Epithelial cell of proximal tubule (primary cell): ENCODE data around the gene KSR2. TPM values are rescaled to one million over a fixed set of nuclear protein-coding genes. Genes with fewer than 3 reads are reported as not detected.

ENCODE experiments used
- DNase-seq: peaks from one replicate; pipeline ENCODE4 v3.0.0-alpha.2; 2011; ENCODE audit warnings: low read depth
- H3K4me3 ChIP-seq: 2 replicates; pipeline ENCODE4 v1.5.1; 2011; ENCODE audit warnings: low read depth, mild to moderate bottlenecking, low read length
- CTCF ChIP-seq: conservative IDR thresholded peaks from 2 replicates; pipeline ENCODE4 v1.5.1; 2012; ENCODE audit warnings: low read depth, mild to moderate bottlenecking, low read length
- total RNA-seq: library from RNA; depleted of rRNA; stranded (reverse); fragments of >200 nt; gene quantifications from 2 replicates; pipeline ENCODE4 v1.2.3, GENCODE V29; 2015

KSR2 gene
- total RNA-seq, 1 donor from 2014 or later: 0.29 TPM

GRCh38 chr12:117563007-117563406 lies 405.8 kb downstream of the KSR2 start:
- DNase-seq: no peak
- no peak for TF ChIP-seq CTCF
- no peak overlapping the region for H3K4me3 ChIP-seq

GRCh38 chr12:117561990-117562389 lies 406.8 kb downstream of the KSR2 start:
- no peak for TF ChIP-seq CTCF
- no peak overlapping the region for H3K4me3 ChIP-seq
- DNase-seq: no peak

- H3K4me3 ChIP-seq: no peak overlapping the region
- no peak for TF ChIP-seq CTCF
- DNase-seq: no peak
Measured at GRCh38 chr12:117559978-117560377, 408.8 kb downstream of the KSR2 start.

GRCh38 chr12:117555889-117556288 lies 412.9 kb downstream of the KSR2 start:
- H3K4me3 ChIP-seq: no peak overlapping the region
- no peak for DNase-seq
- TF ChIP-seq CTCF: no peak

- DNase-seq: no peak
- no peak for TF ChIP-seq CTCF
- no peak overlapping the region for H3K4me3 ChIP-seq
Measured at GRCh38 chr12:117552971-117553370, 415.8 kb downstream of the KSR2 start.

- H3K4me3 ChIP-seq: no peak overlapping the region
- no peak for DNase-seq
- no peak for TF ChIP-seq CTCF
Measured at GRCh38 chr12:117551665-117552064, 417.1 kb downstream of the KSR2 start.

GRCh38 chr12:117547209-117547608 lies 421.6 kb downstream of the KSR2 start:
- no peak for TF ChIP-seq CTCF
- H3K4me3 ChIP-seq: no peak overlapping the region
- no peak for DNase-seq
